ENCODE measurements around the gene IGLON5.

Gene IGLON5

GRCh38 chr19:51366389-51367254 lies 55.2 kb downstream of the IGLON5 start:
- no peak for DNase-seq

DNA sequence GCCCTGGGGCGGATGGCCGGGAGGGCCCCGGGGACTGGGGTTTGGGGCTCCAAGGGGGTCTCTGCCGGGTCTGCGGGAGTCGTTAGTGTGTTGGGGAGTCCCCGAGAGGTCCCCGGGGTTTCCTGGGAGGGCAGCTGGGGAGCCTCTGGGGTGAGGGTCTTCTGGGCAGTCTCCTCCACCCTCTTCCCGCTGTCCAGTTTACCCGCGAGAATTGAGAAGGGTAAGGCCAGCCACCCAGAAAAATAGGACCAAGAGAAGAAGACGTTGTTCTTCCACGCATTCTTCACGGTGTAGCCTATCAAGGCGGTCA lies 55.8 kb downstream of the IGLON5 start:
- DNase-seq, result no peak

GRCh38 chr19:51367565-51368365 lies 56.3 kb downstream of the IGLON5 start:
- DNase-seq, result no peak

- no peak for DNase-seq
Observed at GRCh38 chr19:51368366-51369282, 57.2 kb downstream of the IGLON5 start, which contains the start of gene CLDND2. Gene CLDND2, minus strand, starts transcription at chr19:51369003. Its CDS starts 426 bp downstream, at chr19:51368577.

DNA sequence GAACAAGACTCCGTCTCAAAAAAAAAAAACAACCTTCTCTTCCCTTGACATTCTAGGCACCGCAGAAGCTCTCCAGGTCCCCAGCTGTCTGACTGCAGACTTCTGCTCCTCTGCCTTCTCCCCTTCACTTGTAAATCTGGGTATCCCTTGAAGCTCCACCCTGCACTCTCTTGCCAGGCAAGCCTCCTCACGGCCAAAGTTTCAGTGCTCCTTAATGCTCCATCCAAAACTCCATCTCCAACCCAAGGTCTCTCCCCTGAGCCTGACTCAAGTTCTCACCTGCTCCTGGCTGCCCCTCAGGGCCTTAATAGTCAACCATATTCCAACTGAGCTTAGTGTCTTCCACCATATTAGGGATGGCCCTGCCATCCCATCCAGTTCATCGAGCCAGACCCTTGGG lies 58.8 kb downstream of the IGLON5 start:
- DNase-seq, result no peak

- no peak for DNase-seq
Observed at GRCh38 chr19:51371186-51371690, 59.8 kb downstream of the IGLON5 start.

- no peak for DNase-seq
Observed at GRCh38 chr19:51372021-51372648, 60.7 kb downstream of the IGLON5 start.

GRCh38 chr19:51372649-51373504 lies 61.4 kb downstream of the IGLON5 start, which contains the start of gene NKG7:
Gene NKG7, minus strand, starts transcription at chr19:51372654. Its CDS starts 119 bp downstream, at chr19:51372535.
- DNase-seq, result no peak

DNA sequence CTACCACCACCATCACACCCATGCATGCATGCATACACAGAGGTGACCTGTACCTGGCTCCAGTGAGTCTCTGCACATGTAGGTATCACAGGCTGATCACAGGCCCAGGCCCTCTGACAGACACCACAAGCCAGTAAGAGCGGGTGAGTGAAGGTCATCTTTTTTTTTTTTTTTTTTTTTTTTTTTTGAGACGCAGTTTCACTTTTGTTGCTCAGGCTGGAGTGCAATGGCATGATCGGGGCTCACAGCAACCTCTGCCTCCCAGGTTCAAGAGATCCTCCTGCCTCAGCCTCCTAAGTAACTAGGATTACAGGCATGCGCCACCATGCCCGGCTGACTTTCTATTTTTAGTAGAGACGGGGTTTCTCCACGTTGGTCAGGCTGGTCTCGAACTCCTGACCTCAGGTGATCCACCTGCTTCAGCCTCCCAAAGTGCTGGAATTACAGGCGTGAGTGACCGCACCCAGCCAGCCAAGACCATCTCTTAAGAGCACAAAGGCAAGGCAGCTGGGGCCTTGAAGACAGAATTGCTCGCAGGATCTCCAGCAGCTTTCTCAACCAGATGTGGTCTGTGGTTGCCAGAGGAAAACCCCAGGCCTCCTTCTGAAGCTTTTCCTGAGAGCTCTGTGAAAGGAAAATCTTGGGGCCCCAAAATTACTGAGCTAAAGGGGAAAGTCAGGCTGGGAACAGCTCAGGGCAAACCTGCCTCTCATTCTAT lies 64.2 kb downstream of the IGLON5 start:
- DNase-seq, result no peak

- no peak for DNase-seq
Observed at GRCh38 chr19:51377422-51377821, 66.0 kb downstream of the IGLON5 start.

DNA sequence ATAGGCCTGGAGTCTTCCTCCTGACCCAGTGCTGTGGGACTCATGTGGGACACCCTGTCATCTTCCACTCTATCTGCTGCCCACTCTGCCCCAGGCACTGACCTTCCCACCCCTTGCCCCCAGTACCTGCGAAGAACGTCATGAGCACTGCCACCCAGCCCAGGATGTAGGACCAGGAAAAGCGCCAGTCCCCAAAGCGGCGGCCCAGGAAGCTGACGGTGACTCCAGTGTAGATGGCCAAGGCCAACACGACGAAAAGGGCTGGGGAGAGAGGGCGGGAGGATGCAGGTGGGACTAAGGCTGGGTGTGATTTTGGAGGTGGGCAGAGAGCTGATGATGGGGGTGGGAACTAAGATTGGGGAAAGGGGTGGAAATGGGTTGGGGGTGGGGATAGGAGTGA lies 68.9 kb downstream of the IGLON5 start:
- no peak for DNase-seq

All from NCI-H1694 treated with DMSO at 0.1 percent for 48 hours (cell line).